ENCODE data around the gene SEC24A. TPM values are rescaled to one million over a fixed set of nuclear protein-coding genes. Genes with fewer than 3 reads are reported as not detected.
"Not testable (repeated sequence)": the region's sequence is repeated elsewhere in the genome, so short reads cannot be mapped to it uniquely, and the experiment has no call there.

The SEC24A gene
- total RNA-seq, 8 experiments from 2014 or later: 19.2 to 45.4 (median 26.8) TPM

DNA sequence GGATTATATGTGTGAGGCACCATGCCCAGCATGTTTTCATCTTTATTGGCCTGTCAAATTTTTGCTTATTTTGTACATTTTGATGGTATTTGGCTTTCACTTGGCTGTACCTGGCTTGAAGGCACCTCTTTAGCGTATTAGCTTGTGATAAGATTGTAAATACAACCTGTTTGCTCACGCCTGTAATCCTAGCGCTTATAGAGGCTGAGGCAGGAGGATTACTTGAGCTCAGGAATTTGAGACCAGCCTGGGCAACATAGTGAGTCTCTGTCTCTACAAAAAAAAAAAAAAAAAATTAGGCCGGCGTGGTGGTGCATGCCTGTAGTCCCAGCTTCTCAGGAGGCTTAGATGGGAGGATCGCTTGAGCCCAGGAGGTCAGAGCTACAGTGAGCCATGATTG lies 11.3 kb downstream of the SEC24A start:
- in situ Hi-C loops (cut with MboI; ENCODE audit: low pct_unique_long_range_greater_than_20kb in 2 of 9, low sequenced_read_pairs in 9 of 9, unreplicated experiment in 9 of 9): no loop called here
- ATAC-seq (replicated peaks in 6 of 8): no peak
- H3K4me3 ChIP-seq: no peak overlapping the region
- no peaks in the 10 kb centered on the region for H3K4me1 ChIP-seq (replicated peaks in 1 of 2)
- H3K27ac ChIP-seq: no peak overlapping the region
- WGBS, 10 experiments: 89 to 100% (median 96%) methylated on average over 2 to 6 of the region's 6 CpGs; no CpG with 5 or more reads in 3 of the 10 experiments

DNA sequence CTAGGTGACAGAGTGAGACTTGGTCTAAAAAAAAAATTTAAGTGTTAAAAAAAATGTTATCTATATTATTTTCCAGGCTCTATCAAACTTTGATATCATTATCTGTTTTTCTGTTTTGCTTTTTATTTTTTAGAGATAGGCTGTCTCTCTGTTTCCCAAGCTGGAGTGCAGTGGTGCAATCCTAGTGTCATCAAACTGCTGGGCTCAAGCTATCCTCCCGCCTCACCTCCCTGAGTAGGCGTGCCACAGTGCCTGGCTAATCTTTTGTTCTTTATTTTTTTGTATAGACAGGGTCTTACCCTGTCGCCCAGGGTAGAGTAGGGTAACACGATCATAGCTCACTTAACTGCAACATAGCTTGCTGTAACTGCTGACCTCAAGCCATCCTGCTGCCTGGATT lies 14.4 kb downstream of the SEC24A start:
- 79 to 100% (median 90%) methylated on average over 2 to 4 of the region's 4 CpGs; no CpG with 5 or more reads in 3 of the 10 experiments for WGBS, 10 experiments
- Histone ChIP-seq H3K4me3 (no peak overlapping the region), H3K4me1 (replicated peaks in 1 of 2) (no peaks in the 10 kb centered on the region), H3K27ac (no peak overlapping the region)
- ATAC-seq (replicated peaks in 6 of 8): no peak
- in situ Hi-C loops (cut with MboI; ENCODE audit: low pct_unique_long_range_greater_than_20kb in 2 of 9, low sequenced_read_pairs in 9 of 9, unreplicated experiment in 9 of 9): no loop called here

DNA sequence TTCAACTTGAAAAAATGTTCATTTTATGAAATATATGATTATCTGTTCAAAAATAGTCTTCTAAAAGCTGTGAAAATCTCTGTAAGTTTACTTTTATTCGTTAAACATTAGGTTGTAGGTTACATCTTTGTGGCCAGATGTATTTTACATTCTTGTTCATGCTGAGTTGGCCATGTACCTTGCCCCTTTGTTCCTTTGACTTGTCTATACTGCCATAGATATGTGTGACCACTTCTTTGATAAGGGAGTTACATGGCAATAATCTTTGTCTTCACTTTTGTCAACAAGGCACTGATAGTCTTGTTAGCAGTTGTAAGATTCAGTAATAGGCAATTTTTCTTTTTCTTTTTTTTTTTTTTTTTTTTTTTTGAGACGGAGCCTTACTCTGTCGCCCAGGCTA lies 15.9 kb downstream of the SEC24A start:
- Histone ChIP-seq H3K4me1 (replicated peaks in 1 of 2) (no peaks in the 10 kb centered on the region), H3K4me3 (no peak overlapping the region), H3K27ac (no peak overlapping the region)
- in situ Hi-C loops (cut with MboI; ENCODE audit: low pct_unique_long_range_greater_than_20kb in 2 of 9, low sequenced_read_pairs in 9 of 9, unreplicated experiment in 9 of 9): no loop called here
- ATAC-seq (replicated peaks in 6 of 8): no peak
- WGBS, 10 experiments: 86 to 100% (median 100%) methylated on average over 1 to 3 of the region's 3 CpGs; no CpG with 5 or more reads in 1 of the 10 experiments

DNA sequence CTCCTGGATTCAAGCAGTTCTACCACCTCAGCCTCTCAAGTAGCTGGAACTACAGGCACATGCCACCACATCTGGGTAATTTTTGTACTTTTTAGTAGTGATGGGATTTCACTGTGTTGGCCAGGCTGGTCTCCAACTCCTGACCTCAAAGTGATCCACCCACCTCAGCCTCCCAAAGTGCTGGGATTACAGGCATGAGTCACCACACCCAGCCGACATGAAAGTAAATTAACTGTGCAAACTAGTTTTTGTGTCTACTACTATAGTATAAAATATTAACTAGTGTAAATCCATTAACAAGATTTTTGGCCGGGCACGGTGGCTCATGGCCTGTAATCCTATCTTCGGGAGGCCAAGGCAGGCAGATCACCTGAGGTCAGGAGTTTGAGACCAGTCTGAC lies 25.0 kb downstream of the SEC24A start:
- H3K27ac ChIP-seq; in situ Hi-C loops (cut with MboI; ENCODE audit: low pct_unique_long_range_greater_than_20kb in 2 of 9, low sequenced_read_pairs in 9 of 9, unreplicated experiment in 9 of 9); H3K4me1 ChIP-seq (replicated peaks in 1 of 2); H3K4me3 ChIP-seq; ATAC-seq (replicated peaks in 6 of 8): not testable (repeated sequence)
- 40 to 100% (median 100%) methylated on average over 1 to 4 of the region's 4 CpGs; no CpG with 5 or more reads in 2 of the 10 experiments for WGBS, 10 experiments

DNA sequence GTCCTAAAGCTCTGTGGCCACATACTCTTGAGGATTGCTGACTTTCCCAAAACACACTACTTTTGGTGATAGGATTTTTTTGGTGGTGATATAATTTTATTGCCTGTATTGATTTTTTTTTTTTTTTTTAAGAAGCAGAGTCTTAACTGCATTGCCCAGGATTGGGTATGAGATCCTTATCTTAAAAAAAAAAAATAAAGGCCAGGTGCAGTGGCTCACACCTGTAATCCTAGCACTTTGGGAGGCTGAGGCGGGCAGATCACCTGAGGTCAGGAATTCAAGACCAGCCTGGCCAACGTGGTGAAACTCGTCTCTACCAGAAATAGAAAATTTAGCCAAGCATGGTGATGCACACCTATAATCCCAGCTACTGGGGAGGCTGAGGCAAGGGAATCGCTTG lies 28.8 kb downstream of the SEC24A start:
- H3K4me3 ChIP-seq; ATAC-seq (replicated peaks in 6 of 8); H3K4me1 ChIP-seq (replicated peaks in 1 of 2); H3K27ac ChIP-seq: not testable (repeated sequence)
- 81 to 100% (median 100%) methylated on average over 1 to 4 of the region's 4 CpGs; no CpG with 5 or more reads in 3 of the 10 experiments for WGBS, 10 experiments
- in situ Hi-C loops (cut with MboI; ENCODE audit: low pct_unique_long_range_greater_than_20kb in 2 of 9, low sequenced_read_pairs in 9 of 9, unreplicated experiment in 9 of 9): loop anchor here in 1 of 9 experiments (25.0 kb wide), 1 partner anchor 110 kb away; no protein-coding TSS in a partner anchor

DNA sequence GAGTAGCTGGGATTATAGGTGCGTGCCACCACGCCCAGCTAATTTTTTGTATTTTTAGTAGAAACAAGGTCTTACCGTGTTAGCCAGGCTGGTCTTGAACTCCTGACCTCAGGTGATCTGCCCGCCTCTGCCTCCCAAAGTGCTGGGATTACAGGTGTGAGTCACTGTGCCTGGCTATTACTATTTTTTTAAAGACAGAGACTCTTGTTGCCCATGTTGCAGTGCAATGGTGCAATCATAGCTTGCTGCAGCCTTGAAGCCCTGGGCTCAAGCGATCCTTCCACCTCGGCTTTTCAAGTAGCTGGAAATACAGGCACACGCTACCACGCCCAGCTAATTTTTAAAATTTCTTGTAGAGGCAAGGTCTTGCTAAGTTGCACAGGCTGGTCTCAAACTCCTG lies 41.6 kb downstream of the SEC24A start:
- in situ Hi-C loops (cut with MboI; ENCODE audit: low pct_unique_long_range_greater_than_20kb in 2 of 9, low sequenced_read_pairs in 9 of 9, unreplicated experiment in 9 of 9): loop anchor here in 1 of 9 experiments (25.0 kb wide), 1 partner anchor 97 kb away; no protein-coding TSS in a partner anchor
- not testable (repeated sequence) for H3K4me1 ChIP-seq (replicated peaks in 1 of 2); H3K27ac ChIP-seq; H3K4me3 ChIP-seq; ATAC-seq (replicated peaks in 6 of 8)
- 90 to 100% (median 100%) methylated on average over 1 to 8 of the region's 8 CpGs; no CpG with 5 or more reads in 3 of the 10 experiments for WGBS, 10 experiments

DNA sequence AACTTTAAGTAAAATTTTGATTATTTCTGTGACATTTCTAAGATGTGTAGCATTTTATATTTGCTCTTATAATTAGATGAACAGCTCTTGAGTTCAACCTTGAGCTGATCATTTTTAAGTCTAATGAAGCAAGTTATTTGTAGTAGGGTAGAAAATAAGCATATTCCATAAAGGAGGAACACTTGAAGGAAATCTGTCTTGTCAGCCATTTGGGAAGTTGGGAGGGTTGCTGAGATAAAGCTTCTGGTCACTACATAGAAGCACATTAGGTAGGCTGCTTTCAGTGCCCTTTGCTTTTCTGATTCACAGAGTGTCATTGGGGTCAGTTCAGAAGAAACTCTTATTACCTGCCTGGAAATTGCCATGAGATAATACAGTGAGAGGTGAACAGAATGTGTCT lies 44.1 kb downstream of the SEC24A start:
- no peak overlapping the region for H3K27ac ChIP-seq
- H3K4me3 ChIP-seq: no peak overlapping the region
- in situ Hi-C loops (cut with MboI; ENCODE audit: low pct_unique_long_range_greater_than_20kb in 2 of 9, low sequenced_read_pairs in 9 of 9, unreplicated experiment in 9 of 9): loop anchor here in 1 of 9 experiments (25.0 kb wide), 1 partner anchor 95 kb away; no protein-coding TSS in a partner anchor
- H3K4me1 ChIP-seq (replicated peaks in 1 of 2): no peaks in the 10 kb centered on the region
- ATAC-seq (replicated peaks in 6 of 8): no peak

DNA sequence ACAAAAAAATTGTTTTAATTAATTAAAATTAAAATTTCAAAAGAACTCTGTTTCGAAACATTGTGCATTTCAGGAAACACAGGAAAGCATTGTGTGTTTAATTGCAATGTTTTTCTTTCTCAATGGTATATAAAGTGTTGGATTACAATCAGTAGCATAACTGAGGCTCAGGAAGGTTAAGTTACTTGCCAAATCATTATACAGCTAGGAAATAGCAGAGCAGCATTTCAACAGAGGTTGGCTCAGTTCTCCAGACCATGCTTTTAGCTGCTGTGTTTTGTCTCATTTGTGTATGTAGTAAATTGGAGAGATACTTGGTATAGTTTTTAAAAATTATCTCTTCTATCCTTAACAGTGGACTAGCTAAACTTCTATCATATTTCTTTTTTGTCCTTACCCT lies 59.7 kb downstream of the SEC24A start:
- no peak for ATAC-seq (replicated peaks in 6 of 8)
- no peaks in the 10 kb centered on the region for H3K4me1 ChIP-seq (replicated peaks in 1 of 2)
- no peak overlapping the region for H3K4me3 ChIP-seq
- in situ Hi-C loops (cut with MboI; ENCODE audit: low pct_unique_long_range_greater_than_20kb in 2 of 9, low sequenced_read_pairs in 9 of 9, unreplicated experiment in 9 of 9): no loop called here
- H3K27ac ChIP-seq: no peak overlapping the region
- 80 to 100% (median 100%) methylated on average over 1 of the region's 1 CpG; no CpG with 5 or more reads in 2 of the 10 experiments for WGBS, 10 experiments

DNA sequence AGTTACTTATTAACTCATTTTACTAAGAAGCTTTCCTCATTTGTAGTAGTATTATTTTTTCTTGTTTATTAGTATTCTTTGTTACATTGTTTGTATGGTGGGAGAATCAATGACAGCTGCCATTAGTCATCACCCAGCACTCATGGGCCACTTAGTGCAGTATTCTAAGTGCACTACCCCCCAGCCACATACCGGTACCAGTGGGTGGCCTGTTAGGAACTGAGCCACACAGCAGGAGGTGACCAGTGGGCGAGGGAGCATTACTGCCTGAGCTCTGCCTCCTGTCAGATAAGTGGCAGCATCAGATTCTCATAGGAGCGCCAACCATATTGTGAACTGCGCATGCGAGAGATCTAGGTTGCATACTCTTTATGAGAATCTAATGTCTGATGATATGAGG lies 65.5 kb downstream of the SEC24A start:
- Histone ChIP-seq H3K27ac (no peak overlapping the region), H3K4me3 (no peak overlapping the region), H3K4me1 (replicated peaks in 1 of 2) (no peaks in the 10 kb centered on the region)
- 40 to 100% (median 94%) methylated on average over 1 to 4 of the region's 5 CpGs; no CpG with 5 or more reads in 4 of the 10 experiments for WGBS, 10 experiments
- in situ Hi-C loops (cut with MboI; ENCODE audit: low pct_unique_long_range_greater_than_20kb in 2 of 9, low sequenced_read_pairs in 9 of 9, unreplicated experiment in 9 of 9): no loop called here
- no peak for ATAC-seq (replicated peaks in 6 of 8)

DNA sequence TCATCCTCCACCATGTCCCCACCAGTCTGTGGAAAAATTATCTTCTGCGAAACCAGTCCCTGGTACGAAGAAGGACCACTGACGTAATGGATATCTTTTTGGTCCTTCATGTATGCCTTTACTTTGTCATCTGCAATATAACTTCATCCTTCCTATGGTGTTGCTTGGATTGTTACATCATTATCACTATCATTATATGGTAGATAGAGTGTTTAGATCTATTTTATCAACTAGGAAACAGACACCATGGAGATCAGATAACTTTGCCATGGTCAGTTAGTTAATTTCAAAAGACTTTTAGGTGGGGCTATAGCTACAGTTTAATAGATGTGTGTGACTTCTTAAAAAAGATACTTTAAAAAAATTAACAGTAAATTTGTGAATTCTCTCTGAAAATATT lies 66.0 kb downstream of the SEC24A start:
- ATAC-seq (replicated peaks in 6 of 8): no peak
- WGBS, 10 experiments: 90 to 100% (median 96%) methylated on average over 2 to 3 of the region's 3 CpGs; no CpG with 5 or more reads in 4 of the 10 experiments

DNA sequence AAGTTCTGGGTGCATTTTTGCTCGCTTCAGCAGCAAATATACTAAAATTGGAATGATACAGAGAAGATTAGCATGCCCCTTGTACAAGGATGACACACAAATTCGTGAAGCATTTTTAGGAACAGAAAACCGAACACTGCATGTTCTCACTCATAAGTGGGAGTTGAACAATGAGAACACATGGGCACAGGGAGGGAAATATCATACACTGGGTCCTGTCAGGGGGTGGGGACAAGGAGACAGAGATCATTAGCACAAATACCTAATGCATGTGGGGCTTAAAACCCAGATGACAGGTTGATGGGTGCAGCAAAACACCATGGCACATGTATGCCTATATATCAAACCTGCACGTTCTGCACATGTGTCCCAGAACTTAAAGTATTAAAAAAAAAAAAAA lies 66.9 kb downstream of the SEC24A start:
- H3K4me1 ChIP-seq (replicated peaks in 1 of 2); ATAC-seq (replicated peaks in 6 of 8); H3K4me3 ChIP-seq; H3K27ac ChIP-seq; in situ Hi-C loops (cut with MboI; ENCODE audit: low pct_unique_long_range_greater_than_20kb in 2 of 9, low sequenced_read_pairs in 9 of 9, unreplicated experiment in 9 of 9): not testable (repeated sequence)
- WGBS, 10 experiments: 44 to 100% (median 96%) methylated on average over 1 to 4 of the region's 4 CpGs

More for the DNA sequence above, 66.0 kb downstream of the SEC24A start:
- in situ Hi-C loops (cut with MboI; ENCODE audit: low pct_unique_long_range_greater_than_20kb in 2 of 9, low sequenced_read_pairs in 9 of 9, unreplicated experiment in 9 of 9): no loop called here
- Histone ChIP-seq H3K4me1 (replicated peaks in 1 of 2) (no peaks in the 10 kb centered on the region), H3K27ac (no peak overlapping the region), H3K4me3 (no peak overlapping the region)

DNA sequence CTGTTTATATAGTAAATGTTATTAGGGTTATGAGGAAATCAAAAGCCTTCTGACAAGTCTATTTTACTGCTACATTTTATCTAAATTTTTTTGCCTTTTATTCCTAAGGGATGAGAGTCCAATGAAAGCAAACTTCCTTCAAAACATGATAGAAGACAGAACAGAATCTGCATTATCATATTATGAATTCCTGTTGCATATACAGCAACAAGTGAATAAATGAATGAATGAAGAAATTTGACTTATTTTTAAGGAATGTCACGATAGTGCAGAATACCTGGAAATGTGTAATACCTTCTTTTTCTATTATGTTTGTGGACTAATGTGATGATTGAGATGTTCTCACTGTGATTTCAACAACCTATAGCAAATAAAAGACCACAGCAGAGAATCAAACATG lies 76.3 kb downstream of the SEC24A start:
- 0 to 100% (median 100%) methylated on average over 1 of the region's 1 CpG; no CpG with 5 or more reads in 2 of the 10 experiments for WGBS, 10 experiments
- in situ Hi-C loops (cut with MboI; ENCODE audit: low pct_unique_long_range_greater_than_20kb in 2 of 9, low sequenced_read_pairs in 9 of 9, unreplicated experiment in 9 of 9): no loop called here
- Histone ChIP-seq H3K4me3 (no peak overlapping the region), H3K27ac (no peak overlapping the region), H3K4me1 (replicated peaks in 1 of 2) (no peaks in the 10 kb centered on the region)
- ATAC-seq (replicated peaks in 6 of 8): no peak

DNA sequence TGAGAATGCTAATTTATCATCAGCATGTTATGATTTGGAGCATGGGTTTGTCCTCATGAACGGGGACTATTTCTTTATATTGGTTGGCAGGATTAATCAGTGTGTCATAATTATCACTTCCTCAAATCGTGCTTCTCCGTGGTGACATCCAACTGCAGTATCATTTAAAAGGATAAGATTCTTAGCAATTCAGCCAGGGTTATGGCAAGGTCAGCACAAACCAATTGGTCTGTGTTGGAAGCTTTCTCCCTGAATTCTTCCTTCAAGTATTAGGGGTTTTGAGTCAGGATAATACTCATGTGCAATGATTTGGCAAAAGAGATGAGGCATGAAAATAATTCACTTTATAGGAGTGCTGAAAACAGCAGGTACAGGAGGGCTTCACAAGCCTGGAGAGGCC lies 84.2 kb downstream of the SEC24A start:
- no peak overlapping the region for H3K4me3 ChIP-seq
- in situ Hi-C loops (cut with MboI; ENCODE audit: low pct_unique_long_range_greater_than_20kb in 2 of 9, low sequenced_read_pairs in 9 of 9, unreplicated experiment in 9 of 9): no loop called here
- ATAC-seq (replicated peaks in 6 of 8): no peak
- WGBS, 10 experiments: 48 to 100% (median 70%) methylated on average over 1 to 3 of the region's 3 CpGs
- H3K4me1 ChIP-seq (replicated peaks in 1 of 2): no peaks in the 10 kb centered on the region
- no peak overlapping the region for H3K27ac ChIP-seq

DNA sequence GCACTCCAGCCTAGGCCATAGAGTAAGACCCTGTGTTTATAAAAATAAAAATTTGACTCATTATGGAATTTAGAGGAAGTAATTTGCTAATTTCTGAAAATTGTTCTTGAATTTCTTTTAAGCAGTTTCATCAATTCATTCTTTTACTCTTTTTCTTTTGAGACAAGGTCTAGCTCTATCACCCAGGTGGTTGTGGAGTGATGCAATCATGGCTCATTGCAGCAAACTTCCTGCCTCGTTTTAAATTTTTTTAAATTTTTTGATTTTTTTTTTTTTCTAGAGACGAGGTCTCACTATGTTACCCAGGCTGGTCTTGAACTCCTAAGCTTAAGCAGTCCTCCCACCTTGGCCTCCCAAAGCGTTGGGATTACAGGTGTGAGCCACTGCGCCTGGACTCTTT lies 86.7 kb downstream of the SEC24A start:
- no peak for ATAC-seq (replicated peaks in 6 of 8)
- Histone ChIP-seq H3K27ac (no peak overlapping the region), H3K4me3 (no peak overlapping the region), H3K4me1 (replicated peaks in 1 of 2) (peaks cover 5 to 9% of the 10 kb centered on the region in 2 donors)
- WGBS, 10 experiments: 27 to 93% (median 78%) methylated on average over 1 to 4 of the region's 4 CpGs
- in situ Hi-C loops (cut with MboI; ENCODE audit: low pct_unique_long_range_greater_than_20kb in 2 of 9, low sequenced_read_pairs in 9 of 9, unreplicated experiment in 9 of 9): no loop called here

Data from motor neuron (in vitro differentiated cells).